WTC11 (cell line): ENCODE data around the gene CACNA1E. TPM values are rescaled to one million over a fixed set of nuclear protein-coding genes. Genes with fewer than 3 reads are reported as not detected.

Source experiments
- ATAC-seq: fragments of 200-7000 bp; cut with Tn5 transposase; 2 replicates; pipeline ENCODE4 v1.10.0; 2021; ENCODE audit warnings: mild to moderate bottlenecking, moderate library complexity
- CTCF ChIA-PET: fragments of 300-600 bp; sonication (Branson Sonifier 250); formaldehyde crosslinking; loops from one replicate; lab custom pipeline; 2021; ENCODE audit warnings: antibody characterized with exemption; lab: Charles Lee
- POLR2A ChIA-PET: fragments of 350-600 bp; sonication (Branson Sonifier 250); formaldehyde crosslinking; loops from one replicate; lab custom pipeline; 2021; ENCODE audit warnings: antibody characterized with exemption; lab: Charles Lee
- DNase-seq: peaks from one replicate; pipeline ENCODE4 v3.0.0; 2021; ENCODE audit warnings: low spot score
- H3K27ac Mint-ChIP-seq: 2 replicates; pipeline ENCODE4 v1.8.0; 2021; ENCODE audit warnings: mixed read lengths
- H3K27me3 Mint-ChIP-seq: 2 replicates; pipeline ENCODE4 v1.8.0; 2021; ENCODE audit warnings: low read depth, mild to moderate bottlenecking, moderate library complexity, mixed read lengths
- H3K36me3 Mint-ChIP-seq: 2 replicates; pipeline ENCODE4 v1.8.0; 2021; ENCODE audit warnings: mixed read lengths
- H3K4me1 Mint-ChIP-seq: 2 replicates; pipeline ENCODE4 v1.8.0; 2022; ENCODE audit warnings: mixed read lengths
- H3K4me3 Mint-ChIP-seq: 2 replicates; pipeline ENCODE4 v1.8.0; 2021; ENCODE audit warnings: mild to moderate bottlenecking, moderate library complexity, mixed read lengths
- H3K9me3 Mint-ChIP-seq: 2 replicates; pipeline ENCODE4 v1.8.0; 2021; ENCODE audit warnings: mixed read lengths
- ARID4B ChIP-seq: sonication (generic); formaldehyde crosslinking; IDR thresholded peaks from 2 replicates; pipeline ENCODE4 v1.8.0; 2023; ENCODE audit warnings: missing genetic modification reagents, mild to moderate bottlenecking, borderline replicate concordance
- ATF2 ChIP-seq: sonication (generic); formaldehyde crosslinking; IDR thresholded peaks from 2 replicates; pipeline ENCODE4 v1.8.1; 2022; ENCODE audit warnings: low read depth, missing genetic modification reagents, borderline replicate concordance
- ATF6 ChIP-seq: sonication (generic); formaldehyde crosslinking; IDR thresholded peaks from 2 replicates; pipeline ENCODE4 v1.8.1; 2023; ENCODE audit warnings: mild to moderate bottlenecking, missing genetic modification reagents
- E2F1 ChIP-seq: sonication (generic); formaldehyde crosslinking; IDR thresholded peaks from 2 replicates; pipeline ENCODE4 v1.8.0; 2022; ENCODE audit warnings: mild to moderate bottlenecking, missing genetic modification reagents
- E2F5 ChIP-seq: sonication (generic); formaldehyde crosslinking; IDR thresholded peaks from 2 replicates; pipeline ENCODE4 v1.8.1; 2022; ENCODE audit warnings: mild to moderate bottlenecking, moderate library complexity, missing genetic modification reagents
- EMX1 ChIP-seq: fragments of 250-450 bp; sonication (Bioruptor Pico); IDR thresholded peaks from 2 replicates; pipeline ENCODE4 v1.8.0; 2021; ENCODE audit warnings: mild to moderate bottlenecking
- GRHL2 ChIP-seq: fragments of 250-450 bp; sonication (Bioruptor Pico); IDR thresholded peaks from 2 replicates; pipeline ENCODE4 v1.8.0; 2022; ENCODE audit warnings: mild to moderate bottlenecking, moderate library complexity; ENCODE audit not compliant: insufficient replicate concordance, severe bottlenecking
- IRF1 ChIP-seq: sonication (generic); formaldehyde crosslinking; IDR thresholded peaks from 2 replicates; pipeline ENCODE4 v1.8.0; 2023; ENCODE audit warnings: missing genetic modification reagents
- MXD4 ChIP-seq: fragments of 250-450 bp; sonication (Bioruptor Pico); IDR thresholded peaks from 2 replicates; pipeline ENCODE4 v1.8.0; 2021; ENCODE audit warnings: mild to moderate bottlenecking, moderate library complexity, borderline replicate concordance
- MYBL2 ChIP-seq: sonication (generic); formaldehyde crosslinking; IDR thresholded peaks from 2 replicates; pipeline ENCODE4 v1.8.1; 2023; ENCODE audit warnings: mild to moderate bottlenecking, moderate library complexity, missing genetic modification reagents
- NFE2L1 ChIP-seq: sonication (generic); formaldehyde crosslinking; IDR thresholded peaks from 2 replicates; pipeline ENCODE4 v1.8.1; 2023; ENCODE audit warnings: missing genetic modification reagents
- RORB ChIP-seq: fragments of 250-450 bp; sonication (Bioruptor Pico); IDR thresholded peaks from 2 replicates; pipeline ENCODE4 v1.9.0; 2021; ENCODE audit warnings: mild to moderate bottlenecking
- TEAD4 ChIP-seq: sonication (generic); formaldehyde crosslinking; IDR thresholded peaks from 2 replicates; pipeline ENCODE4 v1.8.0; 2022; ENCODE audit warnings: mild to moderate bottlenecking, missing genetic modification reagents
- ZNF121 ChIP-seq: sonication (generic); formaldehyde crosslinking; IDR thresholded peaks from 2 replicates; pipeline ENCODE4 v1.8.0; 2023; ENCODE audit warnings: missing genetic modification reagents
- ZNF281 ChIP-seq: sonication (generic); formaldehyde crosslinking; IDR thresholded peaks from 2 replicates; pipeline ENCODE4 v1.8.0; 2023; ENCODE audit warnings: mild to moderate bottlenecking, missing genetic modification reagents
- ZNF396 ChIP-seq: fragments of 250-450 bp; sonication (Bioruptor Pico); IDR thresholded peaks from 2 replicates; pipeline ENCODE4 v1.8.0; 2021; ENCODE audit warnings: mild to moderate bottlenecking, moderate library complexity, borderline replicate concordance
- ZSCAN18 ChIP-seq: fragments of 250-450 bp; sonication (Bioruptor Pico); IDR thresholded peaks from 2 replicates; pipeline ENCODE4 v2.1.2; 2022; ENCODE audit warnings: mild to moderate bottlenecking, moderate library complexity
- total RNA-seq: library from RNA; stranded (reverse); gene quantifications from 3 replicates; pipeline ENCODE4 v1.2.3, GENCODE V29; 2021

The CACNA1E gene
- total RNA-seq, 1 experiment from 2014 or later, result 0.63 TPM

- TF ChIP-seq ARID4B (CRISPR knock-in tag), result no peak
Measured at GRCh38 chr1:181739214-181739613, 255.9 kb downstream of the CACNA1E start (continued).

- Mint-ChIP-seq H3K4me1 (peaks cover 6% of the 10 kb centered on the region), H3K9me3 (no peaks in the 10 kb centered on the region), H3K4me3 (no peak overlapping the region), H3K36me3 (no peaks in the 10 kb centered on the region), H3K27me3 (no peaks in the 10 kb centered on the region), H3K27ac (no peak overlapping the region)
- CTCF ChIA-PET, result interaction anchor here (0.9 kb wide), 1 partner anchor 195 kb away, joined by 3 read pairs; no protein-coding TSS in a partner anchor
- ATAC-seq (no peak), DNase-seq (no peak)
- POLR2A ChIA-PET, result no interaction called here
- no peak for TF ChIP-seq RORB (CRISPR knock-in tag)
Measured at GRCh38 chr1:181742426-181742825, 259.1 kb downstream of the CACNA1E start.

- no peak for ATAC-seq
- H3K4me3 Mint-ChIP-seq, result no peak overlapping the region
- H3K27me3 Mint-ChIP-seq, result no peaks in the 10 kb centered on the region
- no peak for DNase-seq
- ChIA-PET POLR2A (no interaction called here), CTCF (no interaction called here)
- no peaks in the 10 kb centered on the region for H3K9me3 Mint-ChIP-seq
- H3K27ac Mint-ChIP-seq, result no peak overlapping the region
- peaks cover 13% of the 10 kb centered on the region for H3K4me1 Mint-ChIP-seq
- H3K36me3 Mint-ChIP-seq, result no peaks in the 10 kb centered on the region
- TF ChIP-seq EMX1 (CRISPR knock-in tag) (no peak), ATF6 (no peak), IRF1 (CRISPR knock-in tag) (no peak), ZSCAN18 (CRISPR knock-in tag) (no peak), E2F1 (CRISPR knock-in tag) (no peak), E2F5 (no peak), GRHL2 (CRISPR knock-in tag) (no peak), TEAD4 (no peak), ZNF396 (no peak), ZNF281 (CRISPR knock-in tag) (no peak), ATF2 (CRISPR knock-in tag) (no peak), MXD4 (CRISPR knock-in tag) (no peak), ZNF121 (no peak), MYBL2 (no peak), NFE2L1 (no peak)
Measured at GRCh38 chr1:181743878-181744312, 260.6 kb downstream of the CACNA1E start.
